Measurements from ENCODE around the gene CYBB.
A peak's percentile ranks its signal among the peaks of the same experiment; 100 is the strongest.

CYBB gene

DNA sequence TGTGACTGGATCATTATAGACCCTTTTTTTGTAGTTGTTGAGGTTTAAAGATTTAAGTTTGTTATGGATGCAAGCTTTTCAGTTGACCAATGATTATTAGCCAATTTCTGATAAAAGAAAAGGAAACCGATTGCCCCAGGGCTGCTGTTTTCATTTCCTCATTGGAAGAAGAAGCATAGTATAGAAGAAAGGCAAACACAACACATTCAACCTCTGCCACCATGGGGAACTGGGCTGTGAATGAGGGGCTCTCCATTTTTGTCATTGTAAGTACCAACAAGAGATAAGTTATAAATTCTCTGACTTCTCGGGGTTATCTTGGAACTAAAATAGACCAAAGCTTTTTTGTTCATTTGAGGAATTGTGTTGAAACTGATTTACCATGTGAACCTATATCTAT is at the start of gene CYBB:
Gene CYBB, plus strand, starts transcription at position 203 of the 400 bp plus-strand sequence. Its CDS starts 19 bp downstream, at position 222.
- DNase-seq (ENCODE audit: insufficient read length, low spot score) (no peak), FAIRE-seq (no peak)
- no peak for TF ChIP-seq POLR2A (IDR thresholded peaks at IDR 0.05; ENCODE audit: low read depth, low read length)

DNA sequence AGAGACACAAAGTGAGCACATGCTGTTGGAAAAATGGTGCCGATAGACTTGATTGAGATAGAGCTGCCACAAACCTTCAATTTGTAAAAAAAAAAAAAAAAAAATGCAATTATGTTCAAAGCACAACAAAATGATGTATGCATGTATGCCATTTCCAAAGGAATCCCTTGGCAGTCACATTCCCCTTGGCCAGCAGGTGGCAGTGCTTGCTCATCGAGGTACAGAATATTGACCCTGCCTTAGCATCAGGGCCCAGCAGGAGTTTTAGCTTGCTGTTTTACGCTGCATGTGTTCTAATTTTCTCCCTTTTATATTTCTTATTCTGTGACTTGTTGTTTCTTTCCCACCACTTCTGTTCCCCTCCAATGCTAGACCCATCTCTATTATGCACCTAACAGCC is 34.5 kb upstream of the CYBB start:
- no peak for TF ChIP-seq POLR2A (IDR thresholded peaks at IDR 0.05; ENCODE audit: low read depth, low read length)
- FAIRE-seq (no peak), DNase-seq (ENCODE audit: insufficient read length, low spot score) (peak; percentile 2)

DNA sequence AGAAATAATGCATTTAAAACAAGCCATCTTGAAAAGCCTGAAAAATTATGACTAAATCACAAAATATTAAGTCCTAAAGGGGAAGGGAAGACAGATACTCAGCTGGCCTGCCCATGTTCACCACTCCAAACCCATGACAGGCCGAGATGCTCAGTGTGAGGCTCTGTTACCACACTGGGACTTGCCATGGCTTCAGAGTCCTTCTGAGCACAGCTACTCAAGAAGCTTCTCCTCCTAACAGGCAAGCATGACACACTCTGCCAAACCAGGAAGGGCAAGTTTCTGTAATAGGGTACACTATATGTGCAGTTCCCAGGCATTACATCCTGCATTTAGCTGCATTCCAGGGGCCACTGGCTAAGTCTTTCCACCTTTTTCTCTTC is 34.0 kb upstream of the CYBB start:
- no peak for TF ChIP-seq POLR2A (IDR thresholded peaks at IDR 0.05; ENCODE audit: low read depth, low read length)
- DNase-seq (ENCODE audit: insufficient read length, low spot score) (no peak), FAIRE-seq (no peak)

DNA sequence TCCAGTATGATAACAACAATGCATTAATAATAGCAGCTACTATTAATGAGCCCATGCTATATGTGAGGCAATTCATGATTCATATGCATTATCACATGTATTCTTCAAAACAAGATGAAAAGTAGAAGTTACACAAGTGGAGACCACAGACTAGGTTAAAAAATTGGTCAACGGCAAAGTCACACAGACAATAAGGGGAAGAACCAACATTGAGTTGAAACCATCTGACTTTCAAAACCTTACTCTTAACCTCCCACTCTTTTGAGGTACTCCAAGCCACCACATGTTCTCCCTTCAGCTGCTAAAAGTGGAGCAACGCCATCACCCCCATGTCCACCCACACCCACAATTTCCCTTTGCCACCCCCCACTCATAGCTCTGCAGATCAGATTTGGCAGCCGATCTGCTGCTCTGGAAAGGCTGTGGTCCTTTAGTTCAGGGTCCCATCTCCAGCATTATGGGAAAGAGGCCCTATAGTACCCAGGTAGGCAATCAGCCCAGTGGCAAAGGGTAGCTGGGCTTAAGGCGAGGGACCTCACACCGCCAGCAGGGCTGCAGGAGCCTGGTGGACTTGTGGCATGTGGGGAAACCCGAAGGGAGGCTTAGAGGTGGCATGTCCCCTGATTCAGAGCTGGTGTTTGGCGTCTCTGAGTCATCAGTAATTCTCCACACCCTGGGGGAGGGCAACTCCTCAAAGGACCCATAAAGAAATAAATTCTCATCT is 33.5 kb upstream of the CYBB start:
- DNase-seq (ENCODE audit: insufficient read length, low spot score) (peak; percentile 5), FAIRE-seq (no peak)
- no peak for TF ChIP-seq POLR2A (IDR thresholded peaks at IDR 0.05; ENCODE audit: low read depth, low read length)

DNA sequence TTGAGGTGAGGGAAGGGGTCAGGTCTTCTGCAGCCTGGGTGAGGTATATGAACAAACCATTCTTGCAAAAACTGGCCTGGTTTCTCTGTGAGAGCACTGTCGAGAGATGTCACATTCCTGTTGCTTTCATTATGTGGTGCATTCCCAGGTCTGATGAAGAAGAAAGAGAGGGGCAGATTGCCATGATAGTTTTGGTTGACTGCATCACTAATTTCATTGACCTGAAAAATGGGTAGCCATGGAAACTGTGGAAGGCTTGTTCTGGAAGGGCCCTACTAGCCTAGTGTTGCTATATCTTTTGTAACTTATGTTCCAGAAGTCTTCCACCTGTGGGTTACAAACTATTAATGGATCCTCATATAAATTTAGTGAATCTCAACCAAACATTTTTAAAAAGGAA is 32.9 kb upstream of the CYBB start:
- TF ChIP-seq POLR2A (IDR thresholded peaks at IDR 0.05; ENCODE audit: low read depth, low read length), result no peak
- FAIRE-seq, result no peak

DNA sequence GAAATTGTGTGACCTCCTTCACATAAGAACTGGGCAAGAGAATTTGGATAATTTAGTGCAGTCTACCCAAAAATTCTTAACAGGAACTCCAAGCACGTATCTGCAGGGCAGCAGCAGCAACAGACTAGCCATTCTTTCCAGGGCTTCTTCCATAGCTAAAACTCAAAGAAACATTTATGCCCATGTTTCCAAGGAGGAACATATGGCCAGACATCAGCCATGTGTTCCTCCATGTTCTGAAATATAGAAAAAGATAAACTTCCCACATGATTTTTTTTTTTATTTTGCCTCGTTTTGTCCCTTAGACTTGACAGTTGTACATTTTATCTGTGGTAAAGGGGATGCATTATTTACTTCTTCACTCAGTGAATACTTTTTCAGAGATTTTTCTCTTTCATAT is 27.6 kb upstream of the CYBB start:
- FAIRE-seq, result no peak
- DNase-seq (ENCODE audit: insufficient read length, low spot score), result no peak
- no peak for TF ChIP-seq POLR2A (IDR thresholded peaks at IDR 0.05; ENCODE audit: low read depth, low read length)

More for the DNA sequence above, 32.9 kb upstream of the CYBB start:
- DNase-seq (ENCODE audit: insufficient read length, low spot score), result no peak

DNA sequence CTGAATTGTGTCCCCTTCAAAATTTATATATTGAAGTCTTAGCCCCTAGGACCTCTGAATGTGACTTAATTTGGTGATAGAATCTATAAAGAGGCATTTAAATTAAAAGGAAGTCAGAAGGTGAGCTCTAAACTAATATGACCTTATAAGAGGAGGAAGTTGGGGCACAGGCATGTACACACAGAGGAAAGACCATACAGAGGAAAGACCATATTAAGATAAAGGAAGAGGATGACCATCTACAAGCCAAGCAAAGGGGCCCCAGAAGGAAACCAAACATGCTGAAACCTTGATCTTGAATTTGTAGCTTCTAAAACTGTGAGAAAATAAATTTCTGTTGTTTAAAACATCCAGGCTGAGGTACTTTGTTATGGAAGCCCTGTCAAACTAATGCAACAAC is 26.9 kb upstream of the CYBB start:
- no peak for FAIRE-seq
- DNase-seq (ENCODE audit: insufficient read length, low spot score), result no peak
- no peak for TF ChIP-seq POLR2A (IDR thresholded peaks at IDR 0.05; ENCODE audit: low read depth, low read length)

DNA sequence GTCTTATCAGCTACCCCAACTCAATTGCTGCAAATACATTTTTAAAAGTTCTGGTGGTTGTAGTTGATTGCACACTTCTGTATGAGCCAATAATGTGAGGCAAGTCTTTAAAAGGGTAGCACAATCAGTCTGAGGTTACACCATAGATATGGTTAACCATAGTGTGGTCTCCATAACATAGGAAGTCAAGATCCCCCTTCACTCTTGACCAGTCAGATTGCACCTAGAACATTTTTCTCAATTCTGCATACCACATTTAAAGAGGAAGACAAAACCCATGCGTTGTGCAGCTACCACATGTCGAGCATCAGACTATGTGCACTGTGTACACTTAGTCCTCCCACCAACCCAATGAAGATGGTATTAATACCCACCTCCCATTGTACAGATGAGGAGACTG is 26.5 kb upstream of the CYBB start:
- DNase-seq (ENCODE audit: insufficient read length, low spot score) (no peak), FAIRE-seq (no peak)
- TF ChIP-seq POLR2A (IDR thresholded peaks at IDR 0.05; ENCODE audit: low read depth, low read length), result no peak

DNA sequence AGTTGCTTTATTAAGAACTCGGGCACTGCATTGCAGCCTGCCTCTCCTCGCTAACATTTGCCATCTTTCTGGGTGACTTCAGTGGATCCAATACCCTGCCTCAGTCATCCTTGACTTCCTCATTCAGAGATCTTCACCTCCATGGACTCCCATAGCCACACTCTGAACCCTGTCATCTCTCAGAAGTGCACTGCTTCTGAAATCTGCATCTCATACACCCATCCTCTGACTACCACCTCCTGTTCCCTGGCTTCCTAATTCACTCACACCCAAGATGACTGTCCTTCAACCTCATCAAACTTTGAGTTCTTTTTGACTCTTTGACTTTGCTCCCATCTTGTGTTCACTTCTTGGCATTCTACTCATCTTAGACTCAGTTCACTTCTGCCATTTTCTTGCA is 25.3 kb upstream of the CYBB start:
- DNase-seq (ENCODE audit: insufficient read length, low spot score) (no peak), FAIRE-seq (no peak)
- no peak for TF ChIP-seq POLR2A (IDR thresholded peaks at IDR 0.05; ENCODE audit: low read depth, low read length)

DNA sequence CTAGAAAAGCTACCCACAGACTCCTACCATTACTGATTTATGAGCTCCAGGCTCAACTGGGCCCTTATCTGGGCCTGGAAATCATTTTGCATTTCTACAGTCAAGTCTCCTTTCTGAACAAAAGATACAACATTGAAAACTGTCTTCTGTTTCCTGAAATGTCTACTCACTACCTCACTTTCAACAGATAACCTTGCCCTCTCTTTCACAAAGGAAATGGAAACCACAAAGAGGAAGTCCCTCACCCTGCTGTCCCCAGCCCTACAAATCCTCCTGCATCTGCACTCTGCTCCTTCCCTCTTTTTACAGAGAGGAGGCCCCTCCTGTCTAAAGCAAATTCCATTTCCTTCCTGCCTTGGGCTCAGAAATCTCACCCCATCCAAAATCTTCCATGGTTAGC is 24.8 kb upstream of the CYBB start:
- DNase-seq (ENCODE audit: insufficient read length, low spot score), result no peak
- no peak for FAIRE-seq
- TF ChIP-seq POLR2A (IDR thresholded peaks at IDR 0.05; ENCODE audit: low read depth, low read length), result no peak

DNA sequence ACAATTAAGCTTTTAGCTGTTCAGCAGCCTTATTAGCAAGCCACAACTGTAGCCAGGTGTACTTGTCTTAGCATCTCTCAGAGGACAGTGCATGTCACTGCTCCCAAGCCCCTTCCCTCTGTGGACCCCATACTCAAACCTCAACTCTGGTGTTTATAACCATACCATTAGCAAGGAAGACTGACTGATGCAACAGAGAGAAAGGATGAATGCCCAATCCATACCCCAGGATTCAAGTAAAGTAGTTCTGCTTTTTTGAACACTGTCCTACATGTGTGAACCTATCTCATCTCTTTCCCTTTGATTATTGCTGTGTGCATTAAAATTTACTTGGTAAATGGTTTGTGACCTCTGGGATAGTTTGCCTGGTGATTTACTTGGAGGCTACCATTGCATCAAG is 22.8 kb upstream of the CYBB start:
- TF ChIP-seq POLR2A (IDR thresholded peaks at IDR 0.05; ENCODE audit: low read depth, low read length), result no peak
- FAIRE-seq (no peak), DNase-seq (ENCODE audit: insufficient read length, low spot score) (no peak)

DNA sequence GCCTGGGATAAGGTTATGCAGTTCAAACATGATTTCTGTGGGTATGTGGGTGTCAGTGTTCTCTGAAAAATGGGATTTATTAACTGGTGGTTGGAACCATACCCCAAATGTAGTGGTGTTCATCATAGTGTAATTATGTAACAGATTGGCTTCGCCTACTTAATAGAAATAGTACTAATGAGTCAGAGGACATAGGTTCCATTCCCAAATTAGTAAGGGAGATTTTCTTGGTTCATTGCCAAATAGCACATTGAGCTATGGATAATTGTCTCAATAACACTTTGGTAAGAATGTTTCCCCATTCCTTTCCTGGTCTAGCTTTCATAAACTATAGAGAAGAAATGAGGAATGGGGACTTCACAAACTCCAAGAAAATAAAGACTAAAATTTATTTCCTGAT is 20.5 kb upstream of the CYBB start:
- TF ChIP-seq POLR2A (IDR thresholded peaks at IDR 0.05; ENCODE audit: low read depth, low read length), result no peak
- DNase-seq (ENCODE audit: insufficient read length, low spot score) (no peak), FAIRE-seq (no peak)

DNA sequence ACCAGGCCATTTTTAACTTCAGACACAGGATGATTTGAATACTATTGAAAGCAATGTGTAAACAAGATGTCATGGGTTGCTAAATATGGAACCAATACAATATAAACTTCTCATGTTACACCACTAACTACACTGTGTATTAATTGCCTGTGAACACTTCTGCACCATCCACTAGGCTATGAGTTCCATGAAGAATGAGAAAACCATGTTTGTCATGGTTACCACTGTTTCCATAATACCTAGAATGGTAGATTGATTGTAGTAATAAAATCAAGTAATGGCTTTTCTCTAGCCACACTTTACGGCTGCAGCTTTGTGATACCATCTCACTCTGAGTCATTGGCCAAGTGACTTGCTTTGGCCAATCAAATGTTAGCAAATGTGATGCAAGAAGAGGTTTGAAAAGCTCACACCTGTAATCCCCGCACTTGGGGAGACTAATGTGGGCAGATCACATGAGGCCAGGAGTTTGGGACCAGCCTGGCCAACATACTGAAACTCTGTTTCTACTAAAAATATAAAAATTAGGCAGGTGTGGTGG is 19.9 kb upstream of the CYBB start:
- DNase-seq (ENCODE audit: insufficient read length, low spot score), result no peak
- TF ChIP-seq POLR2A (IDR thresholded peaks at IDR 0.05; ENCODE audit: low read depth, low read length), result no peak
- no peak for FAIRE-seq

DNA sequence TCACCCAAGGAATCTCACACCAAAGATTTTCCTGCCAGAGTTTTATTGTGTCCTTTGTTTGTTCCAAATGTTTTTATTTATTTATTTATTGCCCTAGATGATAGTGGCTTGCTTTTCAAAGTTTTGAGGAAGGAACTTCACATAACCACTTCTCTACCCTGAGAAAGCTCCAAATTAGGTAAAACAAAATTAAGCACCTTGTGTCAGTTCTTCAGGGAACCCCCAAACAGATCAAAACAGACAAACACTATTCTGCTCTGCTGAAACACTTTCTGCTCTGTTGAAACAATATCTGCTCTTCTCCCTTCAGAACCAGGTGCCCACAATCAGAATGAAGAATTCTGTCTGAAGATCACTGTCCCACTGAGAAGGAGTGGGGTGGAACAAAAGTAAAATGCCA is 16.5 kb upstream of the CYBB start:
- TF ChIP-seq POLR2A (IDR thresholded peaks at IDR 0.05; ENCODE audit: low read depth, low read length), result no peak
- FAIRE-seq, result no peak
- no peak for DNase-seq (ENCODE audit: insufficient read length, low spot score)

DNA sequence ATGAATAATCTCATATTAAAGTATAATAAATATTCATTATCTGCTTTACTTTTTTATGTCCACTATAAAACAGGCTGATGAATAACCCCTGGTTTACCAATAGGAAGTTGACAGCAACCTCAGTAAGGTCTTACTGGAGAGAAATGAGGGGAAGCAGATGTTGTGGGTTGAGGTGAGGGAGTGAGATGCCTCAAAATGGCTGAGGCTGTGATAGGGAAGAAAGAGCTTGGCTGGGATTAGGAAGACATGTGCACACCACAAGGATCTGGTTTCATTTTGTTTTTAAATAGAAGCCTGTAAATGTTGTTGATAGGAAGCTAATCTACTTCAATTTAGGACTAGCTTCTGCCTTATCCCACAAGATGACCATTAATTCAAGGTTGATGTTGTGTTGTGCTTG is 14.4 kb upstream of the CYBB start:
- TF ChIP-seq POLR2A (IDR thresholded peaks at IDR 0.05; ENCODE audit: low read depth, low read length), result no peak
- FAIRE-seq (no peak), DNase-seq (ENCODE audit: insufficient read length, low spot score) (no peak)
